T-helper 2 cell treated with Interferon-gamma antibody and Interleukin-4, amounts not matched to agents 100 ng/mL and 5 ng/mL, for 36 hours (primary cell): ENCODE measurements around the gene PLD3. TPM values are rescaled to one million over a fixed set of nuclear protein-coding genes. Genes with fewer than 3 reads are reported as not detected.

Experiments used
- intact Hi-C: fragments of 100-400 bp; cut with micrococcal nuclease; formaldehyde crosslinking; loops from one replicate; pipeline ENCODE4 v1.15.1; 2023
- total RNA-seq: library from RNA; stranded (reverse); gene quantifications from 2 replicates; pipeline ENCODE4 v1.2.3, GENCODE V29; 2022

PLD3 gene, protein sequence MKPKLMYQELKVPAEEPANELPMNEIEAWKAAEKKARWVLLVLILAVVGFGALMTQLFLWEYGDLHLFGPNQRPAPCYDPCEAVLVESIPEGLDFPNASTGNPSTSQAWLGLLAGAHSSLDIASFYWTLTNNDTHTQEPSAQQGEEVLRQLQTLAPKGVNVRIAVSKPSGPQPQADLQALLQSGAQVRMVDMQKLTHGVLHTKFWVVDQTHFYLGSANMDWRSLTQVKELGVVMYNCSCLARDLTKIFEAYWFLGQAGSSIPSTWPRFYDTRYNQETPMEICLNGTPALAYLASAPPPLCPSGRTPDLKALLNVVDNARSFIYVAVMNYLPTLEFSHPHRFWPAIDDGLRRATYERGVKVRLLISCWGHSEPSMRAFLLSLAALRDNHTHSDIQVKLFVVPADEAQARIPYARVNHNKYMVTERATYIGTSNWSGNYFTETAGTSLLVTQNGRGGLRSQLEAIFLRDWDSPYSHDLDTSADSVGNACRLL
- 59.4 and 70.7 TPM in 2 replicates for total RNA-seq

GRCh38 chr19:40348125-40348913 is at the start of gene PLD3, which contains the start of gene C19orf47:
TSS of gene PLD3 (plus strand) at chr19:40348695. CDS start at chr19:40366484, 17,789 bp downstream.
TSS of gene C19orf47 (minus strand) at chr19:40348397. CDS start at chr19:40341857, 6,540 bp downstream.
- intact Hi-C loops, result loop anchor here (1.0 to 5.0 kb wide), 5 partner anchors 63 to 369 kb away; partner anchors contain the start of genes AKT2, BLVRB, COQ8B and ITPKC

DNA sequence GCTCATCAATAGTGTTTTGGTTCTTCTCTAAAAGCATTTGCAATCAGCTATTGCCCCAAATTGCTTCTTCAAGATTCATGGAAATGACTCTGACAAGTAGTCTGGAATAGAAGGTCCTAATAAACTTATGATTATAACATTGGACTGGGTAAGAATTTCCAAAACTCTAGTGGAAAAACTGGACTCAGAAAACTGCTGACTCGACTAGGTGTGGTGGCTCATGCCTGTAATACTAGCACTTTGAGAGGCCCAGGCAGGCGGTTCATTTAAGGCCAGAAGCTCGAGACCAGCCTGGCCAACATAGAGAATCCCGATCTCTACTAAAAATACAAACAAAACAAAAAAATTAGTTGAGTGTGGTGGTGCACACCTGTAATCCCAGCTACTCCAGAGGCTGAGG is 47.8 kb upstream of the PLD3 start:
- intact Hi-C loops, result loop anchor here (10.0 kb wide), 1 partner anchor 224 kb away; no protein-coding TSS in a partner anchor

DNA sequence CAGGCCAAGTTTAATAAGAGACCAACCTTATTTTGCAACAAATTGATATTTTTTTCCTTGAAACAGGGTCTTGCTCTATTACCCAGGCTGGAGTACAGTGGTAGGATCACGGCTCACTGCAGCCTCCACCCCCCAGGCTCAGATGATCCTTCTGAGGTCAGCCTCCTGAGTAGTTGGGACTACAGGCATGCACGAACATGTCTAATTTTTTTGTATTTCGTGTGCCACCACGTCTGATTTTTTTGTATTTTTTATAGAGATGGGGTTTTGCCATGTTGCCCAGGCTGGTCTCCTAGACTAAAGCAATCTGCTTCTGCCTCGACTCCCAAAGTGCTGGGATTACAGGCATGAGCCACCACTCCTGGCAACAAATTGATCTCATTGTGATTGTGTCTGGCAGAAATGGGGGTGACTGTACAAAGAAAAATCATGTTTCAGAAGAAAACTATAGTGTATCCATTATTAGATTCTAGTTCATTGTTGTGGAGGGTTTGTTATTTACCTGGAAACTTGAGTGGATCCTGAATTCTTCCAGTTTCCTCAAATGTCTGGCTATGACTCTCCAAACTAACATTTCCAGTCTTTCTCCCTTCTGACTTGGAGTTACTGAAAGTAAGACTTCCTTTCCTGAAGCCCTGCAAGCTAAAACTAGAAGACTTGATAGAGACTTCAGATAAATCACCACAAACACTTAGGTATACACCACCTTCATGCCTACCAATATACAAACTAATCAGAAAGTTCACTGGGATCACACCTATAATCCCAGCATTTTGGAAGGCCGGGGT is 46.1 kb upstream of the PLD3 start:
- intact Hi-C loops, result loop anchor here (10.0 kb wide), 1 partner anchor 222 kb away; no protein-coding TSS in a partner anchor

- intact Hi-C loops, result loop anchor here (2.0 to 10.0 kb wide), 2 partner anchors 221 to 295 kb away; no protein-coding TSS in a partner anchor
Measured at GRCh38 chr19:40303765-40304164, 44.7 kb upstream of the PLD3 start.

- intact Hi-C loops, result loop anchor here (2.0 to 10.0 kb wide), 2 partner anchors 220 to 294 kb away; no protein-coding TSS in a partner anchor
Measured at GRCh38 chr19:40304306-40304705, 44.2 kb upstream of the PLD3 start.

GRCh38 chr19:40305403-40305802 is 43.1 kb upstream of the PLD3 start:
- intact Hi-C loops, result loop anchor here (1.0 to 10.0 kb wide), 4 partner anchors 42 to 329 kb away; no protein-coding TSS in a partner anchor

- intact Hi-C loops, result loop anchor here (10.0 kb wide), 1 partner anchor 215 kb away; no protein-coding TSS in a partner anchor
Measured at GRCh38 chr19:40309666-40310065, 38.8 kb upstream of the PLD3 start.

DNA sequence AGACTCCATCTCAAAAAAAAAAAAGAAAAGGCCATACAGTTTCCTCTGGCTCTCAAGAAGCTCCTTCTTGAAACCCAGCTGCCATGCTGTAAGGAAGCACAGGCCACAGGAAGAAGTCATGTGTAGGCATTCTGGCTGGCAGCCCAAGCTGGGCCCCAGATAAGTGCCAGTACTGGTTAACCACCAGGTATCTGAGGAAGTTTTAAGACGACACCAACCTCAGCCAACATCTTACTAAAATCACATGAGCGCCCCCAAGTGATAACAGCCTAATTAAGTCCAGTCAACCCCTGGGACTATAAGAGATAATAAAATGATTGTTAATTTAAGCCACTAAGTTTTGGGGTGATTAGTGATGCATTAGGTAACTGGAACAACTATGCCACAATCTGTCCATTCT is 36.0 kb upstream of the PLD3 start:
- intact Hi-C loops, result no loop called here

- intact Hi-C loops, result no loop called here
Measured at GRCh38 chr19:40313229-40313983, 35.1 kb upstream of the PLD3 start.

DNA sequence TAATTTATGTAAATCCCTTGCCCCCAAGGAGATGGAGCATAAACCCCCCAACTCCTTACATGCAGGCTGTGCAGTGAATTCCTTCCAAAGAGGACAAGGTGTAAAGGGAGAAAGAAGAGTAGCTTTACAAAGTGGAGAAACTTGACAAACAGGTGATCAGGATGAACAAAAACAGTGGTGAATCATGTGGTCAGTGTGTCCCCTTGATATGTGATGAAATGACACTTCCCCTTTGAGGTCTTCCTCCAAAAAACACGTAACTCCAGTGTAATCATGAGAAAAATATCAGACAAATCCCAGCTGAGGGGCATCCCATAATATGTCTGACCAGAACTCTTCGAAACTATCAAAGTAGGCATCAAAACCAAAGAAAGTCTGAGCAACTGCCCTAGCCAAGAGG is 33.8 kb upstream of the PLD3 start:
- intact Hi-C loops, result no loop called here

- intact Hi-C loops, result no loop called here
Measured at GRCh38 chr19:40315812-40316470, 32.6 kb upstream of the PLD3 start.

DNA sequence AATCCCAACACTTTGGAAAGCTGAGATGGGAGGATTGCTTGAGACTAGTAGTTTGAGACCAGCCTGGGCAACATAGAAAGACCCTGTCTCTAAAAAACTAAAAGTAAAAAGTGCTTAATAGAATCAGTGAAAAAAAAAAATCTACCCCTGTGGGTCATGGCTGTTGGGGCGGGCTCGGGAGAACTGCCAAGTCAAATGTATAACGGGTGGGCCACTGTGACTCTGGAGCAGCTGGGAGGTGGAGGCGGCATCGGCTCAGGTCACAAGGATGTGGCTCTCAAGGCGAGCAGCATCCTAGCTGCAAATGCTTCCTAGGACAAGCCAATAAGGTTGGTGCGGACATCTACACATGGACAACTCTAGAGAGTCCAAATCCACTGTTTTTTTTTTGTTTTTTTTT is 31.2 kb upstream of the PLD3 start:
- intact Hi-C loops, result no loop called here

- intact Hi-C loops, result no loop called here
Measured at GRCh38 chr19:40320558-40320935, 27.9 kb upstream of the PLD3 start.

- intact Hi-C loops, result no loop called here
Measured at GRCh38 chr19:40321076-40321475, 27.4 kb upstream of the PLD3 start.

GRCh38 chr19:40321566-40322270 is 26.8 kb upstream of the PLD3 start:
- intact Hi-C loops, result no loop called here

- intact Hi-C loops, result no loop called here
Measured at GRCh38 chr19:40322271-40322610, 26.3 kb upstream of the PLD3 start.

- intact Hi-C loops, result no loop called here
Measured at GRCh38 chr19:40322951-40323615, 25.4 kb upstream of the PLD3 start.

DNA sequence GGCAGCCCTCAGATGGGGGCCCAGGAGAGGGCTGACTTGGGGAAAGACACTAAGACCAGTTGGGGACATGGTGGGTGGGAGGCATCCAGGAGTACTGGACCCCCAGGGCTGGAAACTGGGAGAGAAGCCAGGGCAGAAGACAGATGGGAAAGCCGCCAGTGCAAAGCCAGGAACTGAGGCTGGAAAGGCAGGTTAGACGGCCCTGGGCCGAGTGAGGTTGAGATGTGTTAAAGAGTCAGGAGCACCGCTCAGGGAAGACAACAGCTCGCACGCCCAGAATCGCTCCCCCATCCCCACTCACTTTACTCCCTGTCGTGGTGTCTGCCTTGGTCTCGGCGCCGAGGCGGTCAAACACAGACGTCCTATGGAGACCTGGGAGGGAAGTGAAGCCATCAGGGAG is 24.8 kb upstream of the PLD3 start:
- intact Hi-C loops, result no loop called here
